LHCN-M2 (cell line): ENCODE results near the gene ASRGL1. TPM values are rescaled to one million over a fixed set of nuclear protein-coding genes. Genes with fewer than 3 reads are reported as not detected.

ENCODE experiments used
- DNase-seq: peaks from one replicate; pipeline ENCODE4 v3.0.0-alpha.2; 2012; ENCODE audit warnings: low read depth
- total RNA-seq: library from RNA; depleted of rRNA; stranded (reverse); fragments of >200 nt; gene quantifications from 2 replicates; pipeline ENCODE4 v1.2.3, GENCODE V29; 2014; rRNA removed

ASRGL1 gene
- total RNA-seq, 1 experiment from 2014 or later, result not detected

DNA sequence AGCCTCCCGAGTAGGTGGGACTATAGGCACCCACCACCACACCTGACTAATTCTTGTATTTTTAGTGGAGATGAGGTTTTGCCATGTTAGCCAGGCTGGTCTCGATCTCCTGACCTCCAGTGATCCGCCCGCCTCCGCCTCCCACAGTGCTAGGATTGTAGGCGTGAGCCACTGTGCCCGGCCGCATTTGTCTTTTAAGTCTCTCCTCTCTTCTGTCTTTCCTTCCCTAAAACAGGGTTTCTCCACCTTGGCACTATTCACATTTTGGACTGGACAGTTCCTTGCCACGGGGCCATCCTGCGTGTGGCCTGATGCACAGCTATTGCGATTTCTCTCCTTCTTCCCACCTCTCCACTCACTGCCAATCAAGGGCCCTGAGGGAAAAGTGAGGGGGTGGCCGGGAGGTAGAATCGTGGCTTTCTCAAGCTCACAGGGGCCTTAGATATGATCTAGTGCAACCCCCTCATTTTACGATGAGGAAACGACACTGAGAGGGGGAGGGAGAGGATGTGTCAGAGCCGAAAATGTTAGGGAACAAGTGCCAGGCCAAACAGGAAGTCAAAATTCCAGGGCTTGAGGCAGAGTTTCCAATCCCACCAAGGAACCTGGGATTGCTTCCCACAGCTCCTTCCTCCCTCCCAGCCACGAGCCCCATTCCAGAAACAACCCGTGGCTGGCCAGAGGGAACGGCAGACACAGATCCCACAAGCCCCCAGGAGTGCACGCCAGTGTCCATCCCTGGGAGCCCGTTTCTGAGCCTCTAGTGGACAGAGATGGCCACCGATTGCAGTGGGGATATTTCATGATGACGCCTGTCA lies 102.7 kb downstream of the ASRGL1 start:
- no peak for DNase-seq

Other genes starting within 250 kb of the ASRGL1 start
- gene INCENP, start 213.4 kb upstream of the ASRGL1 start, total RNA-seq, result 76.5 and 86.6 TPM in 2 replicates
- gene SCGB1D1, start 147.2 kb upstream of the ASRGL1 start, total RNA-seq, result not detected in 2 replicates
- gene SCGB2A1, start 128.8 kb upstream of the ASRGL1 start, total RNA-seq, result not detected in 2 replicates
- not detected in 2 replicates for gene SCGB1D2, start 95.2 kb upstream of the ASRGL1 start, total RNA-seq
- gene SCGB2A2, start 67.3 kb upstream of the ASRGL1 start, total RNA-seq, result not detected in 2 replicates
- gene SCGB1D4, start 38.4 kb upstream of the ASRGL1 start, total RNA-seq, result not detected in 2 replicates
- not detected in 2 replicates for gene SCGB1A1, start 81.6 kb downstream of the ASRGL1 start, total RNA-seq
- 313 and 332 TPM in 2 replicates for gene AHNAK, start 209.4 kb downstream of the ASRGL1 start, total RNA-seq
- 1,532 and 1,571 TPM in 2 replicates for gene EEF1G, start 236.4 kb downstream of the ASRGL1 start, total RNA-seq